Loucy (cell line): ENCODE results near the gene KCNJ11.

Experiments used
- CTCF ChIP-seq: fragments of 200-600 bp; sonication (generic); conservative IDR thresholded peaks from 2 replicates; pipeline ENCODE4 v1.5.1; 2014; ENCODE audit warnings: mild to moderate bottlenecking, antibody characterized with exemption, low read length
- EZH2phosphoT487 ChIP-seq: fragments of 200-600 bp; IDR thresholded peaks from 2 replicates; pipeline ENCODE4 v1.6.1; 2018; ENCODE audit warnings: antibody characterized with exemption, mild to moderate bottlenecking, moderate library complexity, borderline replicate concordance

GRCh38 chr11:17416492-17416891 is 28.0 kb upstream of the KCNJ11 start:
- TF ChIP-seq CTCF (no peak), EZH2phosphoT487 (no peak)
